Measurements from ENCODE around the gene CRYBA2. TPM values are rescaled to one million over a fixed set of nuclear protein-coding genes. Genes with fewer than 3 reads are reported as not detected.

Gene CRYBA2
- total RNA-seq, 1 donor from 2014 or later, result 0.49 TPM

- Mint-ChIP-seq H3K36me3 (ENCODE audit: unreplicated experiment) (peaks cover 6% of the 10 kb centered on the region), H3K27ac (ENCODE audit: unreplicated experiment) (peak overlapping the region; percentile 98), H3K4me1 (ENCODE audit: low read depth, unreplicated experiment) (peaks cover 19% of the 10 kb centered on the region), H3K4me3 (ENCODE audit: unreplicated experiment) (peak overlapping the region; percentile 100), H3K27me3 (ENCODE audit: unreplicated experiment) (peaks cover 21% of the 10 kb centered on the region), H3K9me3 (ENCODE audit: unreplicated experiment) (peaks cover 23% of the 10 kb centered on the region)
- peak; percentile 78 for DNase-seq
- TF ChIP-seq, protein P1, sequence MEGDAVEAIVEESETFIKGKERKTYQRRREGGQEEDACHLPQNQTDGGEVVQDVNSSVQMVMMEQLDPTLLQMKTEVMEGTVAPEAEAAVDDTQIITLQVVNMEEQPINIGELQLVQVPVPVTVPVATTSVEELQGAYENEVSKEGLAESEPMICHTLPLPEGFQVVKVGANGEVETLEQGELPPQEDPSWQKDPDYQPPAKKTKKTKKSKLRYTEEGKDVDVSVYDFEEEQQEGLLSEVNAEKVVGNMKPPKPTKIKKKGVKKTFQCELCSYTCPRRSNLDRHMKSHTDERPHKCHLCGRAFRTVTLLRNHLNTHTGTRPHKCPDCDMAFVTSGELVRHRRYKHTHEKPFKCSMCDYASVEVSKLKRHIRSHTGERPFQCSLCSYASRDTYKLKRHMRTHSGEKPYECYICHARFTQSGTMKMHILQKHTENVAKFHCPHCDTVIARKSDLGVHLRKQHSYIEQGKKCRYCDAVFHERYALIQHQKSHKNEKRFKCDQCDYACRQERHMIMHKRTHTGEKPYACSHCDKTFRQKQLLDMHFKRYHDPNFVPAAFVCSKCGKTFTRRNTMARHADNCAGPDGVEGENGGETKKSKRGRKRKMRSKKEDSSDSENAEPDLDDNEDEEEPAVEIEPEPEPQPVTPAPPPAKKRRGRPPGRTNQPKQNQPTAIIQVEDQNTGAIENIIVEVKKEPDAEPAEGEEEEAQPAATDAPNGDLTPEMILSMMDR (IDR thresholded peaks at IDR 0.05; ENCODE audit: partially characterized antibody, unreplicated experiment), result no peak
These were observed 31.3 kb downstream of the CRYBA2 start for GRCh38 chr2:218961651-218962570.

GRCh38 chr2:218961229-218961628 is 32.0 kb downstream of the CRYBA2 start:
- Mint-ChIP-seq H3K4me3 (ENCODE audit: unreplicated experiment) (peak overlapping the region; percentile 100), H3K9me3 (ENCODE audit: unreplicated experiment) (peaks cover 23% of the 10 kb centered on the region), H3K27ac (ENCODE audit: unreplicated experiment) (peak overlapping the region; percentile 98), H3K27me3 (ENCODE audit: unreplicated experiment) (peaks cover 21% of the 10 kb centered on the region), H3K4me1 (ENCODE audit: low read depth, unreplicated experiment) (peaks cover 19% of the 10 kb centered on the region), H3K36me3 (ENCODE audit: unreplicated experiment) (peaks cover 6% of the 10 kb centered on the region)
- TF ChIP-seq, protein P1 (IDR thresholded peaks at IDR 0.05; ENCODE audit: partially characterized antibody, unreplicated experiment), result no peak
- DNase-seq, result no peak

DNA sequence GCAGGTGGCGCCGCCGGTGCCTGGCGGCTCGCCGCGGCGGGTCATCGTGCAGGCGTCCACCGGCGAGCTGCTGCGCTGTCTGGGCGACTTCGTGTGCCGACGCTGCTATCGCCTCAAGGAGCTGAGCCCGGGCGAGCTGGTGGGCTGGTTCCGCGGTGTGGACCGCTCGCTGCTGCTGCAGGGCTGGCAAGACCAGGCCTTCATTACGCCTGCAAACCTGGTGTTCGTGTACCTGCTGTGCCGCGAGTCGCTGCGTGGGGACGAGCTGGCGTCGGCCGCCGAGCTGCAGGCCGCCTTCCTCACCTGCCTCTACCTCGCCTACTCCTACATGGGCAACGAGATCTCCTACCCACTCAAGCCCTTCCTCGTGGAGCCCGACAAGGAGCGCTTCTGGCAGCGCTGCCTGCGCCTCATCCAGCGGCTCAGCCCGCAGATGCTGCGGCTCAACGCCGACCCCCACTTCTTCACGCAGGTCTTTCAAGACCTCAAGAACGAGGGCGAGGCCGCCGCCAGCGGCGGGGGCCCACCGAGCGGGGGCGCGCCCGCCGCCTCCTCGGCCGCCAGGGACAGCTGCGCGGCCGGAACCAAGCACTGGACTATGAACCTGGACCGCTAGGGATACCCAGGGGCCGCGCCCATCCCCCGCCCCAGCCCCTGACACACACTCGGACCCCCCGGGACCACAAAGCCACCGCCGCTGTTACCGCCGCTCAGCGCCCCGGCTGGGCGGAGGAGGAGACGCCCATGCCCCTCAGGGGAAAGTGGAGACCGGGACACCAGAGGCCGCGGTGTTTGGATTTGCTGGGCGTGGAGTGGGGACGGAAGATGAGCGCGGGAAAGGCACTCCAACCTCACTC is 32.7 kb downstream of the CRYBA2 start:
- TF ChIP-seq, protein P1 (IDR thresholded peaks at IDR 0.05; ENCODE audit: partially characterized antibody, unreplicated experiment), result no peak
- DNase-seq, result peak; percentile 63
- Mint-ChIP-seq H3K4me1 (ENCODE audit: low read depth, unreplicated experiment) (peaks cover 19% of the 10 kb centered on the region), H3K36me3 (ENCODE audit: unreplicated experiment) (peaks cover 6% of the 10 kb centered on the region), H3K9me3 (ENCODE audit: unreplicated experiment) (peaks cover 23% of the 10 kb centered on the region), H3K4me3 (ENCODE audit: unreplicated experiment) (peak overlapping the region; percentile 100), H3K27ac (ENCODE audit: unreplicated experiment) (peak overlapping the region; percentile 98), H3K27me3 (ENCODE audit: unreplicated experiment) (peaks cover 21% of the 10 kb centered on the region)

DNA sequence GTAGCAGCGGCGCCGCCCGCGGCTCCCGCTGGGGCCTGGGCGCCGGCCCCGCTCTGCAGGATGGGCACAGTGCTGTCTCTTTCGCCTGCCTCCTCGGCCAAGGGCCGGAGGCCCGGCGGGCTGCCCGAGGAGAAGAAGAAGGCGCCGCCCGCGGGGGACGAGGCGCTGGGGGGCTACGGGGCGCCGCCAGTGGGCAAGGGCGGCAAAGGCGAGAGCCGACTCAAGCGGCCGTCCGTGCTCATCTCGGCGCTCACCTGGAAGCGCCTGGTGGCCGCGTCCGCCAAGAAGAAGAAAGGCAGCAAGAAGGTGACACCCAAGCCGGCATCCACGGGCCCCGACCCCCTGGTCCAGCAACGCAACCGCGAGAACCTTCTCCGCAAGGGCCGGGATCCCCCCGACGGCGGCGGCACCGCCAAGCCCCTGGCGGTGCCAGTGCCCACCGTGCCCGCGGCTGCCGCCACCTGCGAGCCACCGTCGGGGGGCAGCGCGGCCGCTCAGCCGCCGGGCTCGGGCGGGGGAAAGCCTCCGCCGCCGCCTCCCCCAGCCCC is 33.4 kb downstream of the CRYBA2 start:
- Mint-ChIP-seq H3K27ac (ENCODE audit: unreplicated experiment) (no peak overlapping the region), H3K4me3 (ENCODE audit: unreplicated experiment) (no peak overlapping the region), H3K4me1 (ENCODE audit: low read depth, unreplicated experiment) (peaks cover 22% of the 10 kb centered on the region), H3K36me3 (ENCODE audit: unreplicated experiment) (peaks cover 6% of the 10 kb centered on the region), H3K9me3 (ENCODE audit: unreplicated experiment) (peaks cover 23% of the 10 kb centered on the region), H3K27me3 (ENCODE audit: unreplicated experiment) (peaks cover 21% of the 10 kb centered on the region)
- TF ChIP-seq, protein P1 (IDR thresholded peaks at IDR 0.05; ENCODE audit: partially characterized antibody, unreplicated experiment), result no peak
- DNase-seq, result peak; percentile 46
